HG02588 (cell line): ENCODE results near the gene TUFM.
"Not testable (repeated sequence)": the region's sequence is repeated elsewhere in the genome, so short reads cannot be mapped to it uniquely, and the experiment has no call there.

Experiments
- ATAC-seq: cut with Tn5 transposase; IDR thresholded peaks from one replicate; pipeline ENCODE4 v1.9.1; 2021; ENCODE audit warnings: mild to moderate bottlenecking, moderate library complexity; ENCODE audit not compliant: unreplicated experiment

Gene TUFM

DNA sequence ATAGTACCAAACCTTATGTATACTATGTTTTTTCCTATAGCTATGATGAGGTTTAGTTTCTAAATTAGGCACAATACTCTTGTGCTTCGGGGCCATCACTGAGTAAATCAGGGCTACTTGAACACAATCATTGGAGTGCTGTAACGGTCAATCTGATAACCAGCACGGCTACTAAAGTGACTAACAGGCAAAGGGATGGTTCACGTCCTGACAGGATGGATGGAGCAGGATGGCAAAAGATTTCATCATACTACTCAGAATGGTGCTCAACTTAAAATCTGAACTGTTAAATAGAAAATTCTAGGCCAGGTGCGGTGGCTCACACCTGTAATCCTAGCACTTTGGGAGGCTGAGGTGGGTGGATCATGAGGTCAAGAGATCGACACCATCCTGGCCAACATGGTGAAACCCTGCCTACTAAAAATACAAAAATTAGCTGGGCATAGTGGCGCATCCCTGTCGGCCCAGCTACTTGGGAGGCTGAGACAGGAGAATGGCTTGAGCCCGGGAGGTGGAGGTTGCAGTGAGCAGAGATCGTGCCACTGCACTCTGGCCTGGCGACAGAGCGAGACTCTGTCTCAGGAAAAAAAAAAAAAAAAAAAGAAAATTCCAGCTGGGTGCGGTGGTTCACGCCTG is 7.0 kb downstream of the TUFM start:
- no peak for ATAC-seq

DNA sequence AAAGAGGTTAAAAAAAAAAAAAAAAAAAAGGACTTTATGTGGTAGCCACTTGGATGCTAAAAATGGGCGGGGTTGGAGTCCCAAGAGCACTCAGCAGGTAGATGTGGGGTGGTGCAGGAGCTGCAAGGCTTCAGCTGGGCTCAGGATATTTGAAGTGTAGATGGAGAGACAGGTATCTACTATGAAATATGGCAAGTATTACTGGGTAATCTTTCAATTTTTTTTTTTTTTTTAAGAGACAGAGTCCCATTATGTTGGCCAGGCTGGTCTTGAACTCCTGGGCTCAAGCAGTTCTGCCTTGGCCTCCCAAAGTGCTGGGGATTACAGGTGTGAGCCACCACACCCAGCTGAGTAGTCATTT is 7.6 kb downstream of the TUFM start:
- no peak for ATAC-seq

GRCh38 chr16:28837672-28838557 is 8.2 kb downstream of the TUFM start:
- ATAC-seq: no peak

DNA sequence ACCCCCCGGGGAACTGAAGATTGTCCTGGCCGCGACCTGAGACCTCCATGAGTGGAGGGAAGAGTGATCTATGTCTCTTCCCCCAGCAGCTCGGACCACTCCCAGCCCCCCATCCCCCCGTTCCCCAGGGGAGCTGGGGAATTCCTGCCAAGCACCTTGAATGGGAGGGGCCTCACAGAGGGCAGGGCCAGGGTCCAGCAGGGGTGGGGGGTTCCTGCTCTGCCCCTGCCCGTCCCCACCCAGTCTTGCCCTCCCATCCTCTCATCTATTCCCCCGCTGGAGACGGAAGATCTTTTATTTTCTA is 9.4 kb downstream of the TUFM start:
- ATAC-seq: no peak

DNA sequence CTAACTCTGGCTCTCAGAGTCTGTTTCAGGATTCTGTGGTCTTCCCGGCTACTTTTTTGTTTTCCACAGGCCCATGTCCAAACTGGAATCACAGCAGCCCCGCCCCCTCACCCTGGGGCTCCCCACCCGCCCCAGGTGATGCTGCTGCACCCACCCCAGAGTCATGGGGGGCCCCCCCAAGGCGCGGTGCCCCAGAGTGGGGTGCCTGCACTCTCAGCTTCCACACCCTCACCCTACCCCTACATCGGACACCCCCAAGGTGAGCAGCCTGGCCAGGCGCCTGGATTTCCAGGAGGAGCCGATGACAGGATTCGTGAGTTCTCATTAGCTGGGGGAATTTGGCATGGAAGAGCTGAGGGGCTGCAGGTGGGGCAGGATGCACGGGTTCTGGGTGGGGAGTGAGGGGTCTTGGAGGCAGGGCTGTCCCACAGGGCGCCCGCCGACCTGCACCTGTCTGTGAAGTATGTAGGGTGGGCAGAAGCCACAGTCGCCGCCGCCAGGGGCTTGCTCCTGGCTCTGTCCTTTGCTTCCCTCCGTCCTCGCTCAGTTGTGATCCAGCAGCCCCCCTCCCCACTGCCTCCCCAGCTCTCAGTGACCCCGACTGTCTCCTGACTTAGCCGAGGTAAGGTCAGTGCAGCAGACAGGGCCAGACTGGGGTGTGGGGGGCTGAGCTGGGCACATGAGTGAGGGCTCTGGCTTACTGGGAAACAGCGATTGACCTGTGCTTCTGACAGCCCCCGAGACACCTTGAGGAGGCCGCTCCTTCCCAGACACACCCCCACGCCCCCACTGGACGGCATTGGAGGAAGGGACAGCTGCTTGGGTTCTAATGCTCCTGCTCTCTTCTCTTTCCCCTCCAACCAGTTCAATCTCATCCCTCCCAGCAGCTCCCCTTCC is 10.0 kb downstream of the TUFM start:
- ATAC-seq: no peak

DNA sequence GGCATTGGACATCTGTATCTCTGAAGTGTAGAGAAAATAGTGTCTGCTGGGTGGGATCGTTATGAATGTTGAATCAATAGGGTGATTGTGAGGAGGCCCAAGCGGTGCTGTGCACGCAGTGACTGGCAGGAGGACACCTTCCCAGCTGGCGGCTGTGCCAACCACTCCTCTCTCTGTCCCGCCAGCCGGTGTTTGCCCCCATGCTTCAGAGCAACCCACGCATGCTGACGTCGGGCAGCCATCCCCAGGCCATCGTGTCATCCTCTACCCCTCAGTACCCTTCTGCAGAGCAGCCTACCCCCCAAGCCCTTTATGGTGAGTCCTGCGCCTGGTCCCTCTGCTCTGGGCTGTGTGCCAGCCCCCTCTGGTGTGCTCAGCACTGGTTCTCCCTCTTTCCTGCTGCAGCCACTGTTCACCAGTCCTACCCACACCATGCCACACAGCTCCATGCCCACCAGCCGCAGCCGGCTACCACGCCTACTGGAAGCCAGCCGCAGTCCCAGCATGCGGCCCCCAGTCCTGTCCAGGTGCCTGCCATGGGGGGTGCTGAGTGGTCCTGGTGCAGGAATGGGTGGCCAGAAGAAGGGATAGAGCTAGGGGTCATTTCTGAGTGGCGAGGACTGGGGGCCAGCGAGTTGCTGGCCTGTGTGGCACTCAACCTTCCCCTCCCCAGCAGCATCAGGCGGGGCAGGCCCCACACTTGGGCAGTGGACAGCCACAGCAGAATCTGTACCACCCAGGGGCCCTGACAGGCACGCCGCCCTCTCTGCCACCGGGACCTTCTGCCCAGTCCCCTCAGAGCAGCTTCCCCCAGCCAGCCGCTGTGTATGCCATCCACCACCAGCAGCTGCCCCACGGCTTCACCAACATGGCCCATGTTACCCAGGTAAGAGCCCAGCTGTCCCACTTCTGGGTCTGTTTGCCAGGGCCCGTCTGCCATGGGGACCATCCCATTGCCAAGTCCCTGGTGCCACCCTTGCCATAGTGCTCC is 11.0 kb downstream of the TUFM start:
- no peak for ATAC-seq

GRCh38 chr16:28834349-28834748 is 11.8 kb downstream of the TUFM start:
- no peak for ATAC-seq

DNA sequence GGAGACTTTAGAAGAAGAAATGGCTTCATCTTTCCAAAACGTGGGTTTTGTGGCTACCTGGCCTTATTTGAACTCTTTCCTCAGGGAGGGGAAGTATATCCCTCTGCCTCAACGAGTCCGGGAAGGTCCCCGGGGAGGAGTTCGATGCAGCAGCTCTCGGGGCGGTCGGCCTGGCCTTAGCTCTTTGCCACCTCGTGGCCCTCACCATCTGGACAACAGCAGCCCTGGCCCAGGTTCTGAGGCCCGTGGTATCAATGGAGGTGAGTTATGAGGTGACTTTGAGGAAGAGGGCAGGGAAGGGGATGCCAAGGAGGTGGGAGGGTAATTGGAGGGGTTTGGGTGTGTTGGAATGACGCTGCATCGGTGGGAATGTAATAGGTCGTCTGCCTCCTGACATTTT is 15.6 kb downstream of the TUFM start:
- no peak for ATAC-seq

DNA sequence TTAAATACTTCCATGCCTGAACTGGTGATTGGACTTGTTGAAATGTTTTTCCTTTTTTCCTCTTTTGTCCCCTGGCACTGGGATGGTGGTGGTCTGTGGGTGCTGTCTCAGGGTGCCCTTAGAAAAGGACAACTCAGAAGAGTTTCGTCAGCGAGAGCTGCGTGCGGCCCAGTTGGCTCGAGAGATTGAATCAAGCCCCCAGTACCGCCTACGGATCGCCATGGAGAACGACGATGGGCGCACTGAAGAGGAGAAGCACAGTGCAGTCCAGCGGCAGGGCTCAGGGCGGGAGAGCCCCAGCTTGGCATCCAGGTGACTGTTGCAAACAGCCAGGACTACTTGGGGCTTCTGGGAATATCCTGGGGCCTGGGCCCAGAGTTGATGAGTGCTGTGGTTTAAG is 16.4 kb downstream of the TUFM start:
- ATAC-seq: no peak

GRCh38 chr16:28826141-28826540 is 20.0 kb downstream of the TUFM start:
- ATAC-seq: no peak

GRCh38 chr16:28824717-28824973 is 21.5 kb downstream of the TUFM start:
- no peak for ATAC-seq

- peak; percentile 52 for ATAC-seq
Measured at GRCh38 chr16:28823873-28824716, 22.1 kb downstream of the TUFM start.

DNA sequence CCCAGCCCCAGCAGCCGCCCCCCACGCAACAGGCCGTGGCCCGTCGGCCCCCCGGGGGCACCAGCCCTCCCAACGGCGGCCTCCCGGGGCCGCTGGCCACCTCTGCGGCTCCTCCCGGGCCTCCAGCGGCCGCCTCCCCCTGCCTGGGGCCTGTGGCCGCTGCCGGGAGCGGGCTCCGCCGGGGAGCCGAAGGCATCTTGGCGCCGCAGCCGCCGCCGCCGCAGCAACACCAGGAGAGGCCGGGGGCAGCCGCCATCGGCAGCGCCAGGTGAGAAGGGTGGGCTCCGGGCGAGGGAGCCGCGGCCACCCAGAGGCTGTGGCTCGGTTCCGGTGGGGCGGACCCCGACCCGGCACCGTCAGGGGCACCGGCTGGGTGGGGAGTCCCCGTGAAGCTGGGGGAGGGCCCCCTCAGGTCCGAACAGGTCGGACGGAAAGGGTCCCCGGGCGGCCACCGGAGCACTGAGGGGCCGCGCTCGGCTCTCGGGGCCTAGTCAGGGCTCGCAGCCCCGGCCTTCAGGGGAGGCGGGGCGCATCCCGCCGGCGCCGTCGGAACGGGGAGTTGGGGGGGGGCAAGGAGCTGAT is 22.8 kb downstream of the TUFM start:
- ATAC-seq: peak; percentile 27

DNA sequence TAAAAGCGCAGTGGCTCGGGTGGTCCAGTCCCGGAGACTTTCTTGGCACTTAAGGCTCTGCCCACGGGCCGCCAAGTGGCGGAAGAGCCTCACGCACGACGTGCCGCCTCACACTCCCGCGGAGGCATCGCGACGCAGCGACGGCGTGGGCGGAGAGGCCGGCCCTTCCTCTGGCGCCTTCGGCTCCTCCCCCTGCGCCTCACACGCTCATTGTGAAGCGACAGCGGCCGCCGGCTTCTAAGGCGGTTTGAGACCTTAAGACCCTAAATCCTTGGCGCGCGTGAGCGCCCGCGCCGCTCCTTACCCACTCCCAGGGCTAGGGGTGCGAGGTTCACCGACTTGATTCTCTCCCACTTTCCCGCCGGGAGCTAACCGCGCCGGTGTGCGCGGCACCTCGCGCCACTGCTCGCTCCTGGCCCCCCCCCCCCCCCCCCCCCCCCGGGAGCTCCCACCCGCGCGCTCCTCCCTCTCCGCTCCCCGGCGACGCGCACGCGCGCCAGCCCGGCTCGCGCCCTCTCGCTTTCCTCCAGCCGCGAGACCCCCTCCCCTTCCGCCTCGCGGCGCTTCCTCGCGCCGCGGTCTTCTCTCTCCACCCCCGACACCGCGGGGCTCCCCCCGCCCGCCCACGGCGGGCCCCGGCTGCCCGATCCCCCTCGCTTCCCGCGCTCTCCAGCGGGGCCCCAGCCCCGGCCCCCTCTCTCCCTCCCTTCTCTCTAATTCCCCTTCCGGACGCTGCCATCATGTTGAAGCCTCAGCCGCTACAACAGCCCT is 23.4 kb downstream of the TUFM start, which contains the start of gene ATXN2L:
Gene ATXN2L, plus strand, starts transcription at position 480 of the 771 bp plus-strand sequence. Its CDS starts 261 bp downstream, at position 741.
- peak; percentile 36 for ATAC-seq

- no peak for ATAC-seq
Measured at GRCh38 chr16:28821874-28822519, 24.2 kb downstream of the TUFM start.

DNA sequence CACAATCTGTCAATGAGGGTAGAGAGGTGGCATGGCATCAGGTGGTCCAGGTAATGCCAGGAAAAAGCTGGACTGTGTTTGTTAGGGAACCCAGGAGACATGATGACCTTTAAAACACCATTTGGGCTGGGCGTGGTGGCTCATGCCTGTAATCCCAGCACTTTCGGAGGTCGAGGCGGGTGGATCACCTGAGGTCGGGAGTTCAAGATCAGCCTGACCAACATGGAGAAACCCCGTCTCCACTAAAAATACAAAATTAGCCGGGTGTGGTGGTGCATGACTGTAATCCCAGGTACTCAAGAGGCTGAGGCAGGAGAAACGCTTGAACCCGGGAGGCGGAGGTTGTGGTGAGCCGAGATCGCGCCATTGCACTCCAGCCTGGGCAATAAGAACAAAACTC is 25.6 kb downstream of the TUFM start:
- not testable (repeated sequence) for ATAC-seq

- no peak for ATAC-seq
Measured at GRCh38 chr16:28820016-28820415, 26.1 kb downstream of the TUFM start.
